LNCaP clone FGC (cell line): ENCODE measurements around the gene GPR162.

Experiments
- DNase-seq: peaks from one replicate; pipeline ENCODE4 v3.0.0-alpha.2; 2011; ENCODE audit warnings: low read depth
- H3K4me3 ChIP-seq: 2 replicates; pipeline ENCODE4 v1.5.1; 2011; ENCODE audit warnings: mild to moderate bottlenecking, low read depth, low read length, control low read depth
- CTCF ChIP-seq: IDR thresholded peaks from 2 replicates; pipeline ENCODE4 v1.5.1; 2012; ENCODE audit warnings: mild to moderate bottlenecking; ENCODE audit not compliant: control insufficient read depth, insufficient read depth; ENCODE audit errors: extremely low read depth

The GPR162 gene

GRCh38 chr12:6782119-6782518, 39.5 kb upstream of the GPR162 start:
- no peak overlapping the region for H3K4me3 ChIP-seq
- TF ChIP-seq CTCF: no peak
- no peak for DNase-seq

- no peak for TF ChIP-seq CTCF
- no peak overlapping the region for H3K4me3 ChIP-seq
- DNase-seq: no peak
Observed at GRCh38 chr12:6782850-6783566, 38.6 kb upstream of the GPR162 start.

- TF ChIP-seq CTCF: no peak
- no peak for DNase-seq
- no peak overlapping the region for H3K4me3 ChIP-seq
Observed at GRCh38 chr12:6783828-6784227, 37.8 kb upstream of the GPR162 start.

- no peak for DNase-seq
- H3K4me3 ChIP-seq: no peak overlapping the region
- TF ChIP-seq CTCF: no peak
Observed at GRCh38 chr12:6784296-6784695, 37.3 kb upstream of the GPR162 start.

- no peak overlapping the region for H3K4me3 ChIP-seq
- DNase-seq: no peak
- TF ChIP-seq CTCF: no peak
Observed at GRCh38 chr12:6784761-6785160, 36.9 kb upstream of the GPR162 start.

- H3K4me3 ChIP-seq: no peak overlapping the region
- TF ChIP-seq CTCF: no peak
- DNase-seq: no peak
Observed at GRCh38 chr12:6786416-6787094, 35.1 kb upstream of the GPR162 start.
